CD14-positive monocyte (primary cell): ENCODE data around the gene ADO. TPM values are rescaled to one million over a fixed set of nuclear protein-coding genes. Genes with fewer than 3 reads are reported as not detected.
A peak's percentile ranks its signal among the peaks of the same experiment; 100 is the strongest.

ENCODE experiments used
- DNase-seq, 3 donors: peaks; one replicate each; pipeline ENCODE4 v3.0.0-alpha.2; 2011 to 2022
- H2AFZ ChIP-seq: 2 replicates; pipeline ENCODE4 v1.6.0; 2012; ENCODE audit warnings: mild to moderate bottlenecking, low read depth, low read length, inconsistent platforms; ENCODE audit not compliant: insufficient read depth, poor library complexity, severe bottlenecking
- H3K27ac ChIP-seq, 2 donors: 1 replicate in 1 of 2; 2 replicates in 1 of 2; pipeline ENCODE4 v1.5.1; 2012 to 2013; ENCODE audit warnings: low read length in 2 of 2, control low read depth in 1 of 2, inconsistent platforms in 1 of 2, low read depth in 1 of 2, mild to moderate bottlenecking in 1 of 2
- H3K27me3 ChIP-seq, 2 donors: one replicate each; pipeline versions ENCODE4 v1.6.0 to v1.6.1; 2011 to 2013; ENCODE audit warnings: low read length in 2 of 2; ENCODE audit not compliant: control insufficient read depth in 2 of 2, insufficient read depth in 2 of 2
- H3K36me3 ChIP-seq, 2 donors: replicated peaks in 1 of 2; 1 replicate in 1 of 2; 2 replicates in 1 of 2; pipeline versions ENCODE4 v1.5.1 to v1.6.1; 2012 to 2013; ENCODE audit warnings: low read length in 2 of 2, control low read depth in 1 of 2, inconsistent platforms in 1 of 2, mild to moderate bottlenecking in 1 of 2; ENCODE audit not compliant: insufficient read depth in 2 of 2, control insufficient read depth in 1 of 2
- H3K4me1 ChIP-seq, 2 donors: 1 replicate in 1 of 2; 2 replicates in 1 of 2; pipeline versions ENCODE4 v1.5.1 to v1.6.1; 2012 to 2013; ENCODE audit warnings: low read length in 2 of 2, control low read depth in 1 of 2, inconsistent platforms in 1 of 2, mild to moderate bottlenecking in 1 of 2, moderate library complexity in 1 of 2; ENCODE audit not compliant: insufficient read depth in 2 of 2, control insufficient read depth in 1 of 2
- H3K4me2 ChIP-seq: replicated peaks from 2 replicates; pipeline ENCODE3; 2012; ENCODE audit warnings: low read length, moderate library complexity, mild to moderate bottlenecking; ENCODE audit not compliant: poor library complexity, severe bottlenecking; ENCODE audit errors: extremely low read depth
- H3K4me3 ChIP-seq, 3 experiments: fragments of 200-600 bp in 1 of 3; sonication (generic) in 1 of 3; replicated peaks in 1 of 3; 1 replicate in 2 of 3; 2 replicates in 1 of 3; pipeline ENCODE4 v1.5.1; 2011 to 2013; ENCODE audit warnings: low read length in 3 of 3, mild to moderate bottlenecking in 3 of 3, control low read depth in 2 of 3, low read depth in 2 of 3, inconsistent platforms in 1 of 3, moderate library complexity in 1 of 3
- H3K79me2 ChIP-seq: 2 replicates; pipeline ENCODE4 v1.6.0; 2012; ENCODE audit warnings: mild to moderate bottlenecking, control low read depth, inconsistent platforms, low read length, moderate library complexity; ENCODE audit not compliant: insufficient read depth
- H3K9ac ChIP-seq: 2 replicates; pipeline ENCODE4 v1.6.0; 2017; ENCODE audit warnings: low read length, mild to moderate bottlenecking; ENCODE audit not compliant: insufficient read depth, poor library complexity, severe bottlenecking
- H3K9me3 ChIP-seq, 2 donors: replicated peaks in 1 of 2; 1 replicate in 1 of 2; 2 replicates in 1 of 2; pipeline versions ENCODE4 v1.5.1 to v1.6.1; 2012 to 2013; ENCODE audit warnings: low read length in 2 of 2, control low read depth in 1 of 2; ENCODE audit not compliant: control insufficient read depth in 1 of 2, insufficient read depth in 1 of 2
- H4K20me1 ChIP-seq: 2 replicates; pipeline ENCODE4 v1.6.0; 2012; ENCODE audit warnings: mild to moderate bottlenecking, low read length, control low read depth, moderate library complexity; ENCODE audit not compliant: insufficient read depth
- H3K27ac Mint-ChIP-seq, 7 donors: one replicate each; pipeline ENCODE4 v1.8.0; 2020; ENCODE audit warnings: mild to moderate bottlenecking in 7 of 7, mixed read lengths in 7 of 7, moderate library complexity in 6 of 7, inconsistent platforms in 2 of 7
- H3K27me3 Mint-ChIP-seq, 3 donors: one replicate each; pipeline ENCODE4 v1.8.0; 2021 to 2022; ENCODE audit warnings: low read depth in 3 of 3, mild to moderate bottlenecking in 3 of 3, mixed read lengths in 3 of 3, moderate library complexity in 3 of 3, inconsistent platforms in 1 of 3
- H3K36me3 Mint-ChIP-seq, 2 donors: one replicate each; pipeline ENCODE4 v1.8.0; 2020; ENCODE audit warnings: mixed read lengths in 2 of 2, inconsistent platforms in 1 of 2, mild to moderate bottlenecking in 1 of 2
- H3K4me1 Mint-ChIP-seq: one replicate; pipeline ENCODE4 v1.8.0; 2020; ENCODE audit warnings: mild to moderate bottlenecking, mixed read lengths
- H3K4me3 Mint-ChIP-seq, 2 donors: one replicate each; pipeline ENCODE4 v1.8.0; 2020; ENCODE audit warnings: mild to moderate bottlenecking in 2 of 2, mixed read lengths in 2 of 2, moderate library complexity in 1 of 2
- H3K9me3 Mint-ChIP-seq, 7 donors: one replicate each; pipeline ENCODE4 v1.8.0; 2020 to 2022; ENCODE audit warnings: mixed read lengths in 7 of 7, mild to moderate bottlenecking in 6 of 7, moderate library complexity in 6 of 7, inconsistent platforms in 2 of 7
- CTCF ChIP-seq: fragments of 200-600 bp; IDR thresholded peaks from one replicate; pipeline ENCODE4 v1.8.0; 2022; ENCODE audit warnings: antibody characterized with exemption, mild to moderate bottlenecking
- WGBS: methylation state at CpG from one replicate; pipeline ENCODE4 v1.1.5; 2013; ENCODE audit warnings: missing lambda C conversion rate; ENCODE audit not compliant: insufficient coverage; 5-methylcytosine and 5-hydroxymethylcytosine counted together
- intact Hi-C, 2 donors: fragments of 100-400 bp; cut with micrococcal nuclease; formaldehyde crosslinking; loops; one replicate each; pipeline versions ENCODE4 v1.15.0 to v1.15.1; 2023
- polyA plus RNA-seq, 3 donors: library from polyadenylated mRNA; depleted of rRNA in 1 of 3; unstranded in 2 of 3; stranded (reverse) in 1 of 3; fragments of 300-500 nt in 2 of 3; fragments of >200 nt in 1 of 3; fragmentation: Illumina TruSeq in 2 of 3; gene quantifications; 1 replicate in 2 of 3; 2 replicates in 1 of 3; pipeline ENCODE4 v1.2.3, GENCODE V29; 2012 to 2021

The ADO gene
- polyA plus RNA-seq, 3 donors = 5.7 to 7.0 (median 6.2) TPM

GRCh38 chr10:62805231-62806099 is 945 bp downstream of the ADO start:
- H3K9me3 ChIP-seq = no peaks in the 10 kb centered on the region
- peaks cover 24 to 26% of the 10 kb centered on the region in 2 donors for H3K36me3 Mint-ChIP-seq
- H3K9me3 Mint-ChIP-seq = peaks cover 0 to 5% (median 0%) of the 10 kb centered on the region in 7 donors
- peaks cover 39% of the 10 kb centered on the region for H4K20me1 ChIP-seq
- H3K4me1 Mint-ChIP-seq = peaks cover 36% of the 10 kb centered on the region
- peak overlapping the region; percentile 80 to 99 (median 87) for H3K27ac Mint-ChIP-seq
- H3K4me1 ChIP-seq = peaks cover 22 to 30% of the 10 kb centered on the region in 2 donors
- no peaks in the 10 kb centered on the region for H3K27me3 ChIP-seq
- peak overlapping the region; percentile 33 to 94 for H3K27ac ChIP-seq
- peaks cover 5 to 23% of the 10 kb centered on the region in 2 donors for H3K36me3 ChIP-seq
- peaks cover 52% of the 10 kb centered on the region for H3K79me2 ChIP-seq
- intact Hi-C loops = no loop called here
- WGBS = 4% methylated on average over 65 of the region's 77 CpGs
- H3K4me3 ChIP-seq = peak overlapping the region; percentile 69 to 91 (median 70)
- H2AFZ ChIP-seq = peak overlapping the region; percentile 96
- H3K27me3 Mint-ChIP-seq = peaks cover 1 to 2% (median 2%) of the 10 kb centered on the region in 3 donors
- no peak for TF ChIP-seq CTCF
- DNase-seq = no peak
- H3K4me2 ChIP-seq = peak overlapping the region; percentile 97
- peak overlapping the region; percentile 97 for H3K9ac ChIP-seq
- peak overlapping the region; percentile 93 to 94 for H3K4me3 Mint-ChIP-seq

GRCh38 chr10:62806251-62806650 is 1.7 kb downstream of the ADO start:
- Mint-ChIP-seq H3K4me3 (peak overlapping the region; percentile 93 to 94), H3K27me3 (peaks cover 0 to 2% (median 2%) of the 10 kb centered on the region in 3 donors), H3K27ac (peak overlapping the region in 1 of 7 donors; percentile 99), H3K4me1 (peaks cover 36% of the 10 kb centered on the region), H3K9me3 (peaks cover 0 to 5% (median 0%) of the 10 kb centered on the region in 7 donors), H3K36me3 (peaks cover 26 to 32% of the 10 kb centered on the region in 2 donors)
- WGBS = no CpG with 5 or more reads among the region's 1 CpG
- Histone ChIP-seq H2AFZ (no peak overlapping the region), H3K27me3 (no peaks in the 10 kb centered on the region), H3K4me3 (peak overlapping the region in 1 of 3 experiments; percentile 91), H3K36me3 (peaks cover 5 to 26% of the 10 kb centered on the region in 2 donors), H3K4me1 (peaks cover 22 to 30% of the 10 kb centered on the region in 2 donors), H3K4me2 (peak overlapping the region; percentile 97), H3K9ac (no peak overlapping the region), H4K20me1 (peaks cover 39% of the 10 kb centered on the region), H3K27ac (no peak overlapping the region), H3K9me3 (no peaks in the 10 kb centered on the region), H3K79me2 (peaks cover 52% of the 10 kb centered on the region)
- TF ChIP-seq CTCF = no peak
- intact Hi-C loops = no loop called here
- no peak for DNase-seq
